ENCODE results near the gene SH3PXD2A. TPM values are rescaled to one million over a fixed set of nuclear protein-coding genes. Genes with fewer than 3 reads are reported as not detected.

SH3PXD2A gene
- total RNA-seq, 1 donor from 2014 or later = 2.3 TPM

GRCh38 chr10:103793920-103794883 lies 61.2 kb downstream of the SH3PXD2A start:
- no peaks in the 10 kb centered on the region for H3K4me1 ChIP-seq
- no peaks in the 10 kb centered on the region for H3K9me3 Mint-ChIP-seq
- H3K9ac ChIP-seq = no peak overlapping the region
- no peaks in the 10 kb centered on the region for H3K36me3 ChIP-seq
- no peaks in the 10 kb centered on the region for H4K20me1 ChIP-seq (ENCODE audit: low read depth)
- H3K4me1 Mint-ChIP-seq = peaks cover 2% of the 10 kb centered on the region
- no peaks in the 10 kb centered on the region for H3K9me3 ChIP-seq (ENCODE audit: low read depth)
- H3K27me3 Mint-ChIP-seq (ENCODE audit: insufficient read depth, low read depth) = peaks cover 5% of the 10 kb centered on the region
- no peak overlapping the region for H3K4me3 Mint-ChIP-seq
- no peak overlapping the region for H3K4me3 ChIP-seq
- no peak overlapping the region for H3K4me2 ChIP-seq
- no peak overlapping the region for H3K27ac Mint-ChIP-seq
- no peak for DNase-seq (ENCODE audit: low spot score)
- TF ChIP-seq EZH2phosphoT487 (IDR thresholded peaks at IDR 0.05) = no peak
- TF ChIP-seq EZH2 (IDR thresholded peaks at IDR 0.05) = no peak
- TF ChIP-seq CTCF (IDR thresholded peaks at IDR 0.05) = no peak
- H3K79me2 ChIP-seq (ENCODE audit: low read depth) = no peaks in the 10 kb centered on the region
- H3K27ac ChIP-seq = no peak overlapping the region
- H3K36me3 Mint-ChIP-seq = peaks cover 8% of the 10 kb centered on the region
- H3F3A ChIP-seq (ENCODE audit: low read depth) = no peaks in the 10 kb centered on the region
- no peaks in the 10 kb centered on the region for H3K27me3 ChIP-seq
- no peak overlapping the region for H2AFZ ChIP-seq (replicated peaks)

GRCh38 chr10:103793429-103793828 lies 61.9 kb downstream of the SH3PXD2A start:
- Histone ChIP-seq H3K9ac (no peak overlapping the region), H2AFZ (replicated peaks) (no peak overlapping the region), H3K4me2 (no peak overlapping the region), H3K9me3 (ENCODE audit: low read depth) (no peaks in the 10 kb centered on the region), H3K4me1 (no peaks in the 10 kb centered on the region), H3K27ac (no peak overlapping the region), H3K4me3 (no peak overlapping the region), H3K79me2 (ENCODE audit: low read depth) (no peaks in the 10 kb centered on the region), H3F3A (ENCODE audit: low read depth) (no peaks in the 10 kb centered on the region), H4K20me1 (ENCODE audit: low read depth) (no peaks in the 10 kb centered on the region), H3K36me3 (no peaks in the 10 kb centered on the region), H3K27me3 (no peaks in the 10 kb centered on the region)
- no peak for DNase-seq (ENCODE audit: low spot score)
- Mint-ChIP-seq H3K27me3 (ENCODE audit: insufficient read depth, low read depth) (peaks cover 5% of the 10 kb centered on the region), H3K4me3 (no peak overlapping the region), H3K4me1 (no peaks in the 10 kb centered on the region), H3K27ac (no peak overlapping the region), H3K9me3 (no peaks in the 10 kb centered on the region), H3K36me3 (peaks cover 3% of the 10 kb centered on the region)
- TF ChIP-seq EZH2phosphoT487 (IDR thresholded peaks at IDR 0.05) = no peak
- no peak for TF ChIP-seq EZH2 (IDR thresholded peaks at IDR 0.05)
- no peak for TF ChIP-seq CTCF (IDR thresholded peaks at IDR 0.05)

GRCh38 chr10:103792547-103792946 lies 62.8 kb downstream of the SH3PXD2A start:
- no peaks in the 10 kb centered on the region for H3K4me1 ChIP-seq
- peaks cover 7% of the 10 kb centered on the region for H3K27me3 Mint-ChIP-seq (ENCODE audit: insufficient read depth, low read depth)
- H2AFZ ChIP-seq (replicated peaks) = no peak overlapping the region
- H3K9ac ChIP-seq = no peak overlapping the region
- no peak overlapping the region for H3K27ac ChIP-seq
- TF ChIP-seq EZH2phosphoT487 (IDR thresholded peaks at IDR 0.05) (no peak), EZH2 (IDR thresholded peaks at IDR 0.05) (no peak), CTCF (IDR thresholded peaks at IDR 0.05) (no peak)
- H3K9me3 ChIP-seq (ENCODE audit: low read depth) = no peaks in the 10 kb centered on the region
- no peak overlapping the region for H3K4me2 ChIP-seq
- no peaks in the 10 kb centered on the region for H3K79me2 ChIP-seq (ENCODE audit: low read depth)
- H3K36me3 ChIP-seq = no peaks in the 10 kb centered on the region
- H3K4me3 Mint-ChIP-seq = no peak overlapping the region
- DNase-seq (ENCODE audit: low spot score) = no peak
- no peak overlapping the region for H3K27ac Mint-ChIP-seq
- H4K20me1 ChIP-seq (ENCODE audit: low read depth) = no peaks in the 10 kb centered on the region
- no peaks in the 10 kb centered on the region for H3F3A ChIP-seq (ENCODE audit: low read depth)
- H3K9me3 Mint-ChIP-seq = no peaks in the 10 kb centered on the region
- H3K27me3 ChIP-seq = no peaks in the 10 kb centered on the region
- no peak overlapping the region for H3K4me3 ChIP-seq
- no peaks in the 10 kb centered on the region for H3K4me1 Mint-ChIP-seq
- H3K36me3 Mint-ChIP-seq = no peaks in the 10 kb centered on the region

All from neural progenitor cell (in vitro differentiated cells).